ENCODE data around the gene TNFRSF14. TPM values are rescaled to one million over a fixed set of nuclear protein-coding genes. Genes with fewer than 3 reads are reported as not detected.

TNFRSF14 gene
- total RNA-seq, result 15.4 and 44.7 TPM in 2 replicates

GRCh38 chr1:2556277-2556677 lies at the start of gene TNFRSF14:
TSS of gene TNFRSF14 (plus strand) at chr1:2556371. CDS start at chr1:2556665, 294 bp downstream.

GRCh38 chr1:2525920-2526823 lies 30.0 kb upstream of the TNFRSF14 start, which contains the start of gene PANK4:
TSS of gene PANK4 (minus strand) at chr1:2526596. CDS start at chr1:2526587, 9 bp downstream.

GRCh38 chr1:2529784-2530512 lies 26.2 kb upstream of the TNFRSF14 start, which contains the start of gene HES5:
TSS of gene HES5 (minus strand) at chr1:2530263. CDS start at chr1:2530164, 99 bp downstream.

GRCh38 chr1:2586154-2587070 lies 30.2 kb downstream of the TNFRSF14 start, which contains the start of gene PRXL2B:
TSS of gene PRXL2B (plus strand) at chr1:2586777. CDS start at chr1:2586886, 109 bp downstream.

Other genes starting within 250 kb of the TNFRSF14 start
- gene MORN1, start 164.8 kb upstream of the TNFRSF14 start, total RNA-seq, result 6.4 and 12.1 TPM in 2 replicates
- gene RER1, start 164.5 kb upstream of the TNFRSF14 start, total RNA-seq, result 79.4 and 102 TPM in 2 replicates
- 22.9 and 26.8 TPM in 2 replicates for gene PEX10, start 143.8 kb upstream of the TNFRSF14 start, total RNA-seq
- 0.09 and 0.14 TPM in 2 replicates for gene PLCH2, start 80.1 kb upstream of the TNFRSF14 start, total RNA-seq
- 14.8 and 17.7 TPM in 2 replicates for gene PANK4, start 29.8 kb upstream of the TNFRSF14 start, total RNA-seq
- not detected in 2 replicates for gene HES5, start 26.1 kb upstream of the TNFRSF14 start, total RNA-seq
- gene PRXL2B, start 30.4 kb downstream of the TNFRSF14 start, total RNA-seq, result 5.5 and 6.0 TPM in 2 replicates
- gene MMEL1, start 76.6 kb downstream of the TNFRSF14 start, total RNA-seq, result under 0.01 TPM in 1 of 2 replicates, not detected in the other
- under 0.01 and 0.09 TPM in 2 replicates for gene TTC34, start 245.3 kb downstream of the TNFRSF14 start, total RNA-seq